HepG2 (cell line): ENCODE results near the gene SELENOI. TPM values are rescaled to one million over a fixed set of nuclear protein-coding genes. Genes with fewer than 3 reads are reported as not detected.

ENCODE experiments used
- ATAC-seq: fragments of 200-7000 bp; cut with Tn5 transposase; 3 replicates; pipeline ENCODE4 v1.9.1; 2020; ENCODE audit warnings: mild to moderate bottlenecking, moderate library complexity
- BruUV-seq: library from RNA; stranded (reverse); fragments of 400-500 nt; replicated peaks from 2 replicates; lab custom pipeline; 2021; lab: Mats Ljungman, UMichigan
- CTCF ChIA-PET: fragments of 300-600 bp; formaldehyde crosslinking; extraction: SDS; loops from one replicate; lab custom pipeline; 2021; ENCODE audit warnings: low total read pairs, inconsistent platforms, low intra/inter-chr PET ratio; lab: Yijun Ruan, JAX
- POLR2A ChIA-PET: fragments of 350-600 bp; sonication (Branson Sonifier 250); formaldehyde crosslinking; loops from one replicate; lab custom pipeline; 2020; ENCODE audit warnings: antibody characterized with exemption, inconsistent platforms; lab: Yijun Ruan, JAX
- DNase-seq: peaks from one replicate; pipeline ENCODE4 v3.0.0-alpha.2; 2015; ENCODE audit warnings: low spot score
- FAIRE-seq: peaks from 3 replicates; lab custom pipeline; 2011; peaks lifted over from hg19 to GRCh38; lab: Jason Lieb, UNC
- H2AFZ ChIP-seq: one replicate; pipeline ENCODE4 v1.6.1; 2011; ENCODE audit warnings: low read length, inconsistent platforms
- H3K27ac ChIP-seq: fragments of 300-600 bp; 3 replicates; pipeline ENCODE4 v1.8.0; 2011; ENCODE audit warnings: mixed run types, mild to moderate bottlenecking, mixed read lengths, low read length, inconsistent platforms; ENCODE audit not compliant: insufficient read depth; ENCODE audit errors: extremely low read length
- H3K27me3 ChIP-seq, 2 experiments: fragments of 200-600 bp in 1 of 2; 2 replicates in 1 of 2; 3 replicates in 1 of 2; pipeline versions ENCODE4 v1.6.0 to v1.8.0; 2011; ENCODE audit warnings: low read length in 2 of 2, mild to moderate bottlenecking in 2 of 2, moderate library complexity in 2 of 2, inconsistent platforms in 1 of 2; ENCODE audit not compliant: insufficient read depth in 2 of 2, control insufficient read depth in 1 of 2
- H3K36me3 ChIP-seq, 2 experiments: fragments of 200-600 bp in 1 of 2; replicated peaks in 1 of 2; 2 replicates in 1 of 2; 3 replicates in 1 of 2; pipeline versions ENCODE4 v1.5.1 to v1.8.0; 2011; ENCODE audit warnings: low read length in 2 of 2, inconsistent platforms in 1 of 2; ENCODE audit not compliant: insufficient read depth in 2 of 2, control insufficient read depth in 1 of 2
- H3K4me1 ChIP-seq: 2 replicates; pipeline ENCODE4 v1.5.1; 2012; ENCODE audit warnings: low read length, inconsistent platforms; ENCODE audit not compliant: insufficient read depth
- H3K4me2 ChIP-seq: 2 replicates; pipeline ENCODE4 v1.6.0; 2011; ENCODE audit warnings: low read depth, low read length, inconsistent platforms
- H3K4me3 ChIP-seq, 3 experiments: fragments of 200-600 bp in 1 of 3; sonication (generic), shearing (Covaris generic) in 1 of 3; replicated peaks in 1 of 3; 2 replicates each; pipeline ENCODE4 v1.5.1; 2011 to 2016; ENCODE audit warnings: low read length in 3 of 3, inconsistent platforms in 2 of 3, low read depth in 2 of 3, mild to moderate bottlenecking in 2 of 3, control low read depth in 1 of 3, mixed read lengths in 1 of 3; ENCODE audit not compliant: insufficient read depth in 1 of 3
- H3K79me2 ChIP-seq: one replicate; pipeline ENCODE4 v1.6.1; 2011; ENCODE audit warnings: low read length, inconsistent platforms; ENCODE audit not compliant: insufficient read depth
- H3K9ac ChIP-seq: 2 replicates; pipeline ENCODE4 v1.6.0; 2011; ENCODE audit warnings: mild to moderate bottlenecking, low read depth, low read length, inconsistent platforms; ENCODE audit not compliant: insufficient read depth
- H3K9me3 ChIP-seq: 2 replicates; pipeline ENCODE4 v1.5.1; 2012; ENCODE audit warnings: mild to moderate bottlenecking, low read length
- H4K20me1 ChIP-seq: 2 replicates; pipeline ENCODE4 v1.6.0; 2011; ENCODE audit warnings: inconsistent platforms, mild to moderate bottlenecking, low read length, moderate library complexity; ENCODE audit not compliant: insufficient read depth
- ATF7 ChIP-seq, 2 experiments: fragments of 450-650 bp in 1 of 2; sonication (generic) in 1 of 2; formaldehyde crosslinking in 1 of 2; IDR thresholded peaks; 2 replicates each; pipeline versions ENCODE4 v1.4.0 to v1.6.1; 2016 to 2020; ENCODE audit warnings: antibody characterized with exemption in 1 of 2, mild to moderate bottlenecking in 1 of 2, missing genetic modification reagents in 1 of 2
- CHD4 ChIP-seq: fragments of 200-600 bp; sonication (generic); IDR thresholded peaks from 2 replicates; pipeline ENCODE4 v1.7.0; 2017; ENCODE audit warnings: mild to moderate bottlenecking, low read length, borderline replicate concordance
- GLI4 ChIP-seq: sonication (generic); formaldehyde crosslinking; IDR thresholded peaks from 2 replicates; pipeline ENCODE4 v1.5.1; 2020; ENCODE audit warnings: missing genetic modification reagents, mild to moderate bottlenecking, moderate library complexity, borderline replicate concordance
- HBP1 ChIP-seq: IDR thresholded peaks from 2 replicates; pipeline ENCODE4 v1.6.1; 2016; ENCODE audit warnings: low read depth, control low read depth
- MEF2D ChIP-seq: sonication (generic); formaldehyde crosslinking; IDR thresholded peaks from 2 replicates; pipeline ENCODE4 v1.5.1; 2020; ENCODE audit warnings: mild to moderate bottlenecking, missing genetic modification reagents
- NR1H2 ChIP-seq: sonication (generic); formaldehyde crosslinking; IDR thresholded peaks from 2 replicates; pipeline ENCODE4 v1.8.1; 2022; ENCODE audit warnings: low read depth, missing genetic modification reagents, borderline replicate concordance
- REST ChIP-seq, 2 experiments: IDR thresholded peaks; 2 replicates each; pipeline ENCODE4 v1.6.1; 2011 to 2012; ENCODE audit warnings: low read length in 2 of 2, borderline replicate concordance in 1 of 2, low read depth in 1 of 2, mild to moderate bottlenecking in 1 of 2, moderate library complexity in 1 of 2
- TARDBP ChIP-seq: sonication (generic); formaldehyde crosslinking; IDR thresholded peaks from 2 replicates; pipeline ENCODE4 v1.8.0; 2022; ENCODE audit warnings: mild to moderate bottlenecking, missing genetic modification reagents
- U2AF1 ChIP-seq: fragments of 200-400 bp; formaldehyde crosslinking; optimal IDR thresholded peaks from 2 replicates; pipeline ENCODE3; 2017; ENCODE audit warnings: mild to moderate bottlenecking, low read depth, low read length
- ZNF34 ChIP-seq: sonication (generic); formaldehyde crosslinking; IDR thresholded peaks from 2 replicates; pipeline ENCODE4 v1.4.0; 2020; ENCODE audit warnings: mild to moderate bottlenecking, missing genetic modification reagents, borderline replicate concordance
- ZNF558 ChIP-seq: sonication (generic); formaldehyde crosslinking; IDR thresholded peaks from 2 replicates; pipeline ENCODE4 v1.9.0; 2022; ENCODE audit warnings: mild to moderate bottlenecking, missing genetic modification reagents, borderline replicate concordance
- ZNF629 ChIP-seq: sonication (generic); formaldehyde crosslinking; conservative IDR thresholded peaks from 2 replicates; pipeline ENCODE4 v1.5.0; 2020; ENCODE audit warnings: missing genetic modification reagents
- ZNF75D ChIP-seq: sonication (generic); formaldehyde crosslinking; IDR thresholded peaks from 2 replicates; pipeline ENCODE4 v1.8.1; 2023; ENCODE audit warnings: missing genetic modification reagents, mild to moderate bottlenecking, borderline replicate concordance
- ZNF788 ChIP-seq: sonication (generic); formaldehyde crosslinking; IDR thresholded peaks from 2 replicates; pipeline ENCODE4 v1.5.0; 2020; ENCODE audit warnings: mild to moderate bottlenecking, missing genetic modification reagents, borderline replicate concordance
- WGBS: methylation state at CpG from one replicate; pipeline ENCODE4 v1.1.6; 2017; ENCODE audit warnings: low lambda C conversion rate; 5-methylcytosine and 5-hydroxymethylcytosine counted together
- in situ Hi-C: cut with HindIII; loops from 2 replicates; pipeline ENCODE4 v1.10.0; 2017; ENCODE audit warnings: low pct_unique_long_range_greater_than_20kb; ENCODE audit not compliant: extremely low pct_ligation_motif_present
- intact Hi-C: fragments of 100-400 bp; cut with micrococcal nuclease; formaldehyde crosslinking; loops from one replicate; pipeline ENCODE4 v1.10.0; 2022; ENCODE audit not compliant: unreplicated experiment
- polyA plus RNA-seq, 8 experiments: library from polyadenylated mRNA; depleted of rRNA in 3 of 8; stranded (reverse) in 7 of 8; unstranded in 1 of 8; fragments of >200 nt; fragmentation: Illumina TruSeq in 4 of 8; extraction: Trizol in 4 of 8; gene quantifications; 2 replicates each; pipeline versions ENCODE4 v1.2.1 to v1.2.3, GENCODE V29; 2011 to 2016; ENCODE audit warnings: low read depth in 4 of 8, missing spikeins in 1 of 8, mixed read lengths in 1 of 8; ENCODE audit not compliant: insufficient read depth in 1 of 8
- total RNA-seq, 5 experiments: library from RNA; depleted of rRNA; stranded (reverse); fragments of >200 nt; fragmentation: Illumina TruSeq; extraction: Trizol; gene quantifications; 2 replicates each; pipeline ENCODE4 v1.2.3, GENCODE V29; 2016; ENCODE audit warnings: low read depth in 1 of 5

The SELENOI gene
- total and polyA plus RNA-seq, 2 of the 13 experiments (the other 11 are each of a cell fraction or from before 2014, with no cell fraction given) = 27.7 to 60.3 TPM

- Histone ChIP-seq H3K4me3 (no peak overlapping the region), H3K79me2 (no peaks in the 10 kb centered on the region), H3K27ac (no peak overlapping the region), H2AFZ (no peak overlapping the region), H4K20me1 (no peaks in the 10 kb centered on the region), H3K9ac (no peak overlapping the region), H3K4me1 (peaks cover 20% of the 10 kb centered on the region), H3K9me3 (no peaks in the 10 kb centered on the region), H3K4me2 (no peak overlapping the region), H3K36me3 (no peaks in the 10 kb centered on the region), H3K27me3 (no peaks in the 10 kb centered on the region)
- in situ Hi-C loops = no loop called here
- ChIA-PET POLR2A (no interaction called here), CTCF (no interaction called here)
- BruUV-seq = no TSS peak
- intact Hi-C loops = no loop called here
- no peak for ATAC-seq
- no peak for DNase-seq
- TF ChIP-seq ATF7 (IDR thresholded peaks at IDR 0.05) (peak; percentile 25; the same call in 1 of the 2 replicates), ATF7 (CRISPR knock-in tag; IDR thresholded peaks at IDR 0.05) (no peak), ZNF558 (CRISPR knock-in tag) (no peak)
- no peak for FAIRE-seq
- 63% methylated on average over 1 of the region's 1 CpG for WGBS
These were observed 63.8 kb downstream of the SELENOI start for GRCh38 chr2:26409785-26410184.

GRCh38 chr2:26410764-26411243, 64.9 kb downstream of the SELENOI start:
- BruUV-seq = no TSS peak
- TF ChIP-seq MEF2D (CRISPR knock-in tag) = no peak
- TF ChIP-seq REST (IDR thresholded peaks at IDR 0.05; ENCODE audit: borderline replicate concordance in 1 of 2, low read depth in 1 of 2, low read length in 2 of 2) = no peak
- no peak for TF ChIP-seq CHD4
- TF ChIP-seq ZNF34 (CRISPR knock-in tag) = no peak
- no peak for TF ChIP-seq U2AF1
- no peak for TF ChIP-seq NR1H2 (CRISPR knock-in tag)
- no peak for TF ChIP-seq TARDBP
- TF ChIP-seq ZNF788 = no peak
- no peak for TF ChIP-seq ZNF629
- TF ChIP-seq GLI4 (CRISPR knock-in tag) = no peak
- TF ChIP-seq ZNF75D (CRISPR knock-in tag) = no peak
- TF ChIP-seq HBP1 (CRISPR knock-in tag) = no peak

More at GRCh38 chr2:26410764-26411243, 64.9 kb downstream of the SELENOI start:
- Histone ChIP-seq H4K20me1 (no peaks in the 10 kb centered on the region), H3K27ac (no peak overlapping the region), H3K79me2 (no peaks in the 10 kb centered on the region), H3K4me1 (peaks cover 21% of the 10 kb centered on the region), H3K9ac (no peak overlapping the region), H3K27me3 (no peaks in the 10 kb centered on the region), H2AFZ (no peak overlapping the region), H3K4me3 (no peak overlapping the region), H3K4me2 (no peak overlapping the region), H3K36me3 (no peaks in the 10 kb centered on the region), H3K9me3 (no peaks in the 10 kb centered on the region)
- no peak for DNase-seq
- no peak for ATAC-seq
- WGBS = 82% methylated on average over 2 of the region's 2 CpGs
- intact Hi-C loops (no loop called here), in situ Hi-C loops (no loop called here)
- no peak for FAIRE-seq
- POLR2A ChIA-PET = no interaction called here
- CTCF ChIA-PET = no interaction called here
